Measurements from ENCODE around the gene MORN1.

- no peak for TF ChIP-seq CTCF (IDR thresholded peaks at IDR 0.05; ENCODE audit: low read depth, low read length)
- no peak for TF ChIP-seq EZH2phosphoT487 (IDR thresholded peaks at IDR 0.05; ENCODE audit: low read depth)
Measured at GRCh38 chr1:2438641-2439040, 47.3 kb upstream of the MORN1 start.

Measured in OCI-LY3 (cell line).